HEK293 (cell line): Measurements from ENCODE around the gene BBS9.

Source experiments
- CTCF ChIA-PET: fragments of 350-600 bp; formaldehyde crosslinking; extraction: SDS; loops from one replicate; lab custom pipeline; 2021; ENCODE audit warnings: antibody characterized with exemption; lab: Yijun Ruan, JAX
- POLR2A ChIA-PET: fragments of 300-600 bp; formaldehyde crosslinking; extraction: SDS; loops from one replicate; lab custom pipeline; 2020; ENCODE audit warnings: antibody characterized with exemption, inconsistent platforms; lab: Yijun Ruan, JAX
- H3K27ac ChIP-seq: fragments of 200-500 bp; sonication (Bioruptor generic); 2 replicates; pipeline ENCODE4 v1.5.1; 2014; ENCODE audit warnings: low read depth, low read length, control low read depth, inconsistent platforms; ENCODE audit errors: extremely low read depth
- H3K36me3 ChIP-seq, 2 experiments: fragments of 200-500 bp in 1 of 2; sonication (Bioruptor generic) in 1 of 2; 1 replicate in 1 of 2; 2 replicates in 1 of 2; pipeline ENCODE4 v1.5.1; 2014 to 2017; ENCODE audit warnings: inconsistent platforms in 2 of 2, low read length in 2 of 2; ENCODE audit not compliant: control insufficient read depth in 2 of 2, insufficient read depth in 1 of 2
- H3K4me1 ChIP-seq: fragments of 200-500 bp; sonication (Bioruptor generic); 2 replicates; pipeline ENCODE4 v1.5.1; 2014; ENCODE audit warnings: mild to moderate bottlenecking, low read length, inconsistent platforms; ENCODE audit not compliant: control insufficient read depth, insufficient read depth
- H3K4me3 ChIP-seq: 2 replicates; pipeline ENCODE4 v1.5.1; 2011; ENCODE audit warnings: low read depth, mild to moderate bottlenecking, control low read depth, low read length, moderate library complexity
- H3K9me3 ChIP-seq: fragments of 200-500 bp; sonication (Bioruptor generic); 2 replicates; pipeline ENCODE4 v1.5.1; 2014; ENCODE audit warnings: low read depth, low read length, inconsistent platforms; ENCODE audit not compliant: control insufficient read depth, insufficient read depth
- GFI1B ChIP-seq: fragments of 450-650 bp; formaldehyde crosslinking; IDR thresholded peaks from 2 replicates; pipeline ENCODE4 v1.5.1; 2016; ENCODE audit warnings: missing biosample characterization, missing genetic modification characterization
- MEIS1 ChIP-seq: sonication (generic); formaldehyde crosslinking; IDR thresholded peaks from 2 replicates; pipeline ENCODE4 v1.8.1; 2022; ENCODE audit warnings: missing genetic modification reagents, mild to moderate bottlenecking, borderline replicate concordance
- ZIC2 ChIP-seq: fragments of 450-650 bp; formaldehyde crosslinking; IDR thresholded peaks from 2 replicates; pipeline ENCODE4 v1.5.1; 2016; ENCODE audit warnings: missing biosample characterization, missing genetic modification characterization
- ZNF114 ChIP-seq: fragments of 450-650 bp; formaldehyde crosslinking; IDR thresholded peaks from 2 replicates; pipeline ENCODE4 v1.5.0; 2017; ENCODE audit warnings: missing biosample characterization, missing genetic modification characterization
- ZNF169 ChIP-seq: fragments of 450-650 bp; formaldehyde crosslinking; IDR thresholded peaks from 2 replicates; pipeline ENCODE4 v1.5.1; 2016; ENCODE audit warnings: missing biosample characterization, missing genetic modification characterization
- ZNF184 ChIP-seq: fragments of 450-650 bp; IDR thresholded peaks from 2 replicates; pipeline ENCODE4 v1.5.1; 2018; ENCODE audit warnings: missing biosample characterization, mild to moderate bottlenecking, missing genetic modification characterization
- ZNF302 ChIP-seq: fragments of 450-650 bp; formaldehyde crosslinking; IDR thresholded peaks from 2 replicates; pipeline ENCODE4 v1.5.1; 2016; ENCODE audit warnings: missing biosample characterization, missing genetic modification characterization, low read depth
- ZNF426 ChIP-seq: fragments of 450-650 bp; formaldehyde crosslinking; IDR thresholded peaks from 2 replicates; pipeline ENCODE4 v1.5.1; 2017; ENCODE audit warnings: missing biosample characterization, missing genetic modification characterization, mild to moderate bottlenecking, inconsistent platforms, moderate library complexity
- ZNF626 ChIP-seq: fragments of 450-650 bp; sonication (Bioruptor Pico); formaldehyde crosslinking; IDR thresholded peaks from 2 replicates; pipeline ENCODE4 v1.5.1; 2018; ENCODE audit warnings: missing biosample characterization, missing genetic modification characterization, inconsistent platforms
- ZNF658 ChIP-seq: fragments of 450-650 bp; formaldehyde crosslinking; IDR thresholded peaks from 2 replicates; pipeline ENCODE4; 2016; ENCODE audit warnings: missing biosample characterization, missing genetic modification characterization
- ZNF768 ChIP-seq: fragments of 450-650 bp; formaldehyde crosslinking; IDR thresholded peaks from 2 replicates; pipeline ENCODE4 v1.5.1; 2018; ENCODE audit warnings: missing biosample characterization, mild to moderate bottlenecking, missing genetic modification characterization
- ZNF776 ChIP-seq: fragments of 450-650 bp; formaldehyde crosslinking; IDR thresholded peaks from 2 replicates; pipeline ENCODE4 v1.5.0; 2017; ENCODE audit warnings: missing biosample characterization, missing genetic modification characterization, borderline replicate concordance
- TF ChIP-seq, protein P1 (sequence below): fragments of 450-650 bp; formaldehyde crosslinking; IDR thresholded peaks from 2 replicates; pipeline ENCODE4 v1.5.1; 2017; ENCODE audit warnings: missing biosample characterization, missing genetic modification characterization
- TF ChIP-seq, protein P2 (sequence below): fragments of 450-650 bp; formaldehyde crosslinking; IDR thresholded peaks from 2 replicates; pipeline ENCODE4 v1.5.1; 2017; ENCODE audit warnings: missing biosample characterization, missing genetic modification characterization
- TF ChIP-seq, protein P3 (sequence below): fragments of 450-650 bp; formaldehyde crosslinking; IDR thresholded peaks from 2 replicates; pipeline ENCODE4 v1.5.1; 2017; ENCODE audit warnings: missing biosample characterization, mild to moderate bottlenecking, missing genetic modification characterization, moderate library complexity
- TF ChIP-seq, protein P4 (sequence below): fragments of 450-650 bp; formaldehyde crosslinking; IDR thresholded peaks from 2 replicates; pipeline ENCODE4 v1.5.1; 2016; ENCODE audit warnings: missing biosample characterization, missing genetic modification characterization, borderline replicate concordance
- TF ChIP-seq, protein P5 (sequence below): fragments of 450-650 bp; formaldehyde crosslinking; IDR thresholded peaks from 2 replicates; pipeline ENCODE4 v1.5.1; 2016; ENCODE audit warnings: missing biosample characterization, missing genetic modification characterization, low read depth
- TF ChIP-seq, protein P6 (sequence below): fragments of 450-650 bp; formaldehyde crosslinking; conservative IDR thresholded peaks from 2 replicates; pipeline ENCODE4 v1.5.1; 2016; ENCODE audit warnings: low read depth, missing biosample characterization, missing genetic modification characterization
- TF ChIP-seq, protein P7 (sequence below): fragments of 450-650 bp; formaldehyde crosslinking; IDR thresholded peaks from 2 replicates; pipeline ENCODE4 v1.5.1; 2016; ENCODE audit warnings: missing biosample characterization, missing genetic modification characterization

Gene BBS9

DNA sequence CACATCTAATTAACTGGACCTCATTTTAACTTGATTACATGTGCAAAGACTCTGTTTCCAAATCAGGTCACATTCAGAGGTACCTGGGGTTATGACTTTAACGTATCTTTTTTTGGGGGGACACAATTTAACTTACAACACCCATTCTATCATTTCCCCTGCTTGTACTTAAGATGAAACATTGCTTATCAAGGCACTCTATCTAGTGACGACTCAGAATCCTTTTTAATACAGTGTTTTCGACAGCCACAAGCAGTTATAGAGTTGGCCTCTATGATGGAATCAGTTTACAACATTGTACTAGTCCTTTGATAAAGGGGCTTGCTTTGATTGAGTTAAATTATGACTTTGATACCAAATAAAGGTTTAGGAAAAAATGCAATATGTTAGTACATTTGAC is 22.7 kb downstream of the BBS9 start (continued):
- TF ChIP-seq, protein P1, sequence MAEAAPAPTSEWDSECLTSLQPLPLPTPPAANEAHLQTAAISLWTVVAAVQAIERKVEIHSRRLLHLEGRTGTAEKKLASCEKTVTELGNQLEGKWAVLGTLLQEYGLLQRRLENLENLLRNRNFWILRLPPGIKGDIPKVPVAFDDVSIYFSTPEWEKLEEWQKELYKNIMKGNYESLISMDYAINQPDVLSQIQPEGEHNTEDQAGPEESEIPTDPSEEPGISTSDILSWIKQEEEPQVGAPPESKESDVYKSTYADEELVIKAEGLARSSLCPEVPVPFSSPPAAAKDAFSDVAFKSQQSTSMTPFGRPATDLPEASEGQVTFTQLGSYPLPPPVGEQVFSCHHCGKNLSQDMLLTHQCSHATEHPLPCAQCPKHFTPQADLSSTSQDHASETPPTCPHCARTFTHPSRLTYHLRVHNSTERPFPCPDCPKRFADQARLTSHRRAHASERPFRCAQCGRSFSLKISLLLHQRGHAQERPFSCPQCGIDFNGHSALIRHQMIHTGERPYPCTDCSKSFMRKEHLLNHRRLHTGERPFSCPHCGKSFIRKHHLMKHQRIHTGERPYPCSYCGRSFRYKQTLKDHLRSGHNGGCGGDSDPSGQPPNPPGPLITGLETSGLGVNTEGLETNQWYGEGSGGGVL (tag by site-specific recombination) = no peak

DNA sequence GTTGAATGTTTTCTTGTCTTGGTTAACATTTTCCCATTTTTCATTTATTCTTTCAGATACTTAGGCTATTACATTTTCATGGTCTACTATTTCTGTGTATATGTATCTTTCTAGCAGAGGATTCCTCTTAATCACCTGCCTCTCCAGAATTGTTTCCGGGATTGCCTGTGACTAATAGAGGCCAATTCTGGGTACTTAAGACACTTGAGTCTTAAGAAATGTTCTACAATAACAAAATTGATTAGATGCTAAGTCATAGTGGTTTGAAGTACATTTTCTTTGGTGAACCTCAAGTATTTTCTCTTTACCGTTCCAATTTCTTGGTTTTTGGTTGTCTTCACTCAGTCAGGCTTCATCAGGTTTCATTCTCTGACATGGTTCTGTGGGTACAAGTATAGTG is 26.4 kb downstream of the BBS9 start:
- no peaks in the 10 kb centered on the region for H3K9me3 ChIP-seq
- H3K27ac ChIP-seq = no peak overlapping the region
- CTCF ChIA-PET = interaction anchor here (0.7 kb wide), 1 partner anchor 116 kb away, joined by 3 read pairs; no protein-coding TSS in a partner anchor
- POLR2A ChIA-PET = no interaction called here
- H3K4me3 ChIP-seq = no peak overlapping the region
- TF ChIP-seq GFI1B (no peak), ZNF426 (tag by site-specific recombination) (no peak), ZNF114 (tag by site-specific recombination) (no peak), ZNF184 (tag by site-specific recombination) (no peak)
- TF ChIP-seq, all 188 proteins: peak for 0
- H3K4me1 ChIP-seq = peaks cover 3% of the 10 kb centered on the region; the same call in 1 of the 2 replicates
- no peaks in the 10 kb centered on the region for H3K36me3 ChIP-seq

DNA sequence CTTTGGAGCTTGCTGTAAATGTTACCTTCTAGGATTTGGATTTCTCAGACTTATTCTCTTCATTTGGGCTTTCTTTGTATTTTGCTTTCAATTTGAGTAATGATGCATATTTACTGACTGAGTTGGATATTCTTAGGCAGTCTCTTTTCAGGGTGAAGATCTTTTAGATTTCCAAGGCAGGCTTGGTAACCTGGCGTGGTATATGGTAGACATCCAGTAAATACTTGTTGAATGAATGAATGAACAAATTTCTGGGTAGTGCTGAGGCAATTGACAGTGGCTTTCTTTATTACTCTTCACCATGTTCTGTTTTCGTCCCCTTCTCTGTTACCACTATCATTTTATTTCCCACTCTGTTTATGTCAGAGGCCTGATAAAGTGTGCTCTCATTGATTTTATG is 27.1 kb downstream of the BBS9 start:
- H3K9me3 ChIP-seq = no peaks in the 10 kb centered on the region
- H3K4me1 ChIP-seq = peaks cover 3% of the 10 kb centered on the region; the same call in 1 of the 2 replicates
- ChIA-PET POLR2A (no interaction called here), CTCF (interaction anchor here (0.7 kb wide), 1 partner anchor 116 kb away, joined by 3 read pairs; no protein-coding TSS in a partner anchor)
- no peak overlapping the region for H3K27ac ChIP-seq
- no peak overlapping the region for H3K4me3 ChIP-seq
- no peaks in the 10 kb centered on the region for H3K36me3 ChIP-seq
- TF ChIP-seq, protein P2, sequence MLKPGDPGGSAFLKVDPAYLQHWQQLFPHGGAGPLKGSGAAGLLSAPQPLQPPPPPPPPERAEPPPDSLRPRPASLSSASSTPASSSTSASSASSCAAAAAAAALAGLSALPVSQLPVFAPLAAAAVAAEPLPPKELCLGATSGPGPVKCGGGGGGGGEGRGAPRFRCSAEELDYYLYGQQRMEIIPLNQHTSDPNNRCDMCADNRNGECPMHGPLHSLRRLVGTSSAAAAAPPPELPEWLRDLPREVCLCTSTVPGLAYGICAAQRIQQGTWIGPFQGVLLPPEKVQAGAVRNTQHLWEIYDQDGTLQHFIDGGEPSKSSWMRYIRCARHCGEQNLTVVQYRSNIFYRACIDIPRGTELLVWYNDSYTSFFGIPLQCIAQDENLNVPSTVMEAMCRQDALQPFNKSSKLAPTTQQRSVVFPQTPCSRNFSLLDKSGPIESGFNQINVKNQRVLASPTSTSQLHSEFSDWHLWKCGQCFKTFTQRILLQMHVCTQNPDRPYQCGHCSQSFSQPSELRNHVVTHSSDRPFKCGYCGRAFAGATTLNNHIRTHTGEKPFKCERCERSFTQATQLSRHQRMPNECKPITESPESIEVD (tag by site-specific recombination) = no peak
- TF ChIP-seq ZNF169 (no peak), ZNF768 (tag by site-specific recombination) (no peak), ZNF302 (tag by site-specific recombination) (no peak), ZNF626 (tag by site-specific recombination) (no peak), ZNF776 (tag by site-specific recombination) (no peak), ZIC2 (tag by site-specific recombination) (no peak), ZNF658 (no peak), MEIS1 (CRISPR knock-in tag) (no peak)
- TF ChIP-seq, protein P3, sequence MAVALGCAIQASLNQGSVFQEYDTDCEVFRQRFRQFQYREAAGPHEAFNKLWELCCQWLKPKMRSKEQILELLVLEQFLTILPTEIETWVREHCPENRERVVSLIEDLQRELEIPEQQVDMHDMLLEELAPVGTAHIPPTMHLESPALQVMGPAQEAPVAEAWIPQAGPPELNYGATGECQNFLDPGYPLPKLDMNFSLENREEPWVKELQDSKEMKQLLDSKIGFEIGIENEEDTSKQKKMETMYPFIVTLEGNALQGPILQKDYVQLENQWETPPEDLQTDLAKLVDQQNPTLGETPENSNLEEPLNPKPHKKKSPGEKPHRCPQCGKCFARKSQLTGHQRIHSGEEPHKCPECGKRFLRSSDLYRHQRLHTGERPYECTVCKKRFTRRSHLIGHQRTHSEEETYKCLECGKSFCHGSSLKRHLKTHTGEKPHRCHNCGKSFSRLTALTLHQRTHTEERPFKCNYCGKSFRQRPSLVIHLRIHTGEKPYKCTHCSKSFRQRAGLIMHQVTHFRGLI (tag by site-specific recombination) = no peak
- TF ChIP-seq, protein P4, sequence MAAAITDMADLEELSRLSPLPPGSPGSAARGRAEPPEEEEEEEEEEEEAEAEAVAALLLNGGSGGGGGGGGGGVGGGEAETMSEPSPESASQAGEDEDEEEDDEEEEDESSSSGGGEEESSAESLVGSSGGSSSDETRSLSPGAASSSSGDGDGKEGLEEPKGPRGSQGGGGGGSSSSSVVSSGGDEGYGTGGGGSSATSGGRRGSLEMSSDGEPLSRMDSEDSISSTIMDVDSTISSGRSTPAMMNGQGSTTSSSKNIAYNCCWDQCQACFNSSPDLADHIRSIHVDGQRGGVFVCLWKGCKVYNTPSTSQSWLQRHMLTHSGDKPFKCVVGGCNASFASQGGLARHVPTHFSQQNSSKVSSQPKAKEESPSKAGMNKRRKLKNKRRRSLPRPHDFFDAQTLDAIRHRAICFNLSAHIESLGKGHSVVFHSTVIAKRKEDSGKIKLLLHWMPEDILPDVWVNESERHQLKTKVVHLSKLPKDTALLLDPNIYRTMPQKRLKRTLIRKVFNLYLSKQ (tag by site-specific recombination) = no peak
- TF ChIP-seq, protein P5, sequence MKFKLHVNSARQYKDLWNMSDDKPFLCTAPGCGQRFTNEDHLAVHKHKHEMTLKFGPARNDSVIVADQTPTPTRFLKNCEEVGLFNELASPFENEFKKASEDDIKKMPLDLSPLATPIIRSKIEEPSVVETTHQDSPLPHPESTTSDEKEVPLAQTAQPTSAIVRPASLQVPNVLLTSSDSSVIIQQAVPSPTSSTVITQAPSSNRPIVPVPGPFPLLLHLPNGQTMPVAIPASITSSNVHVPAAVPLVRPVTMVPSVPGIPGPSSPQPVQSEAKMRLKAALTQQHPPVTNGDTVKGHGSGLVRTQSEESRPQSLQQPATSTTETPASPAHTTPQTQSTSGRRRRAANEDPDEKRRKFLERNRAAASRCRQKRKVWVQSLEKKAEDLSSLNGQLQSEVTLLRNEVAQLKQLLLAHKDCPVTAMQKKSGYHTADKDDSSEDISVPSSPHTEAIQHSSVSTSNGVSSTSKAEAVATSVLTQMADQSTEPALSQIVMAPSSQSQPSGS (tag by site-specific recombination) = no peak
- TF ChIP-seq, protein P6, sequence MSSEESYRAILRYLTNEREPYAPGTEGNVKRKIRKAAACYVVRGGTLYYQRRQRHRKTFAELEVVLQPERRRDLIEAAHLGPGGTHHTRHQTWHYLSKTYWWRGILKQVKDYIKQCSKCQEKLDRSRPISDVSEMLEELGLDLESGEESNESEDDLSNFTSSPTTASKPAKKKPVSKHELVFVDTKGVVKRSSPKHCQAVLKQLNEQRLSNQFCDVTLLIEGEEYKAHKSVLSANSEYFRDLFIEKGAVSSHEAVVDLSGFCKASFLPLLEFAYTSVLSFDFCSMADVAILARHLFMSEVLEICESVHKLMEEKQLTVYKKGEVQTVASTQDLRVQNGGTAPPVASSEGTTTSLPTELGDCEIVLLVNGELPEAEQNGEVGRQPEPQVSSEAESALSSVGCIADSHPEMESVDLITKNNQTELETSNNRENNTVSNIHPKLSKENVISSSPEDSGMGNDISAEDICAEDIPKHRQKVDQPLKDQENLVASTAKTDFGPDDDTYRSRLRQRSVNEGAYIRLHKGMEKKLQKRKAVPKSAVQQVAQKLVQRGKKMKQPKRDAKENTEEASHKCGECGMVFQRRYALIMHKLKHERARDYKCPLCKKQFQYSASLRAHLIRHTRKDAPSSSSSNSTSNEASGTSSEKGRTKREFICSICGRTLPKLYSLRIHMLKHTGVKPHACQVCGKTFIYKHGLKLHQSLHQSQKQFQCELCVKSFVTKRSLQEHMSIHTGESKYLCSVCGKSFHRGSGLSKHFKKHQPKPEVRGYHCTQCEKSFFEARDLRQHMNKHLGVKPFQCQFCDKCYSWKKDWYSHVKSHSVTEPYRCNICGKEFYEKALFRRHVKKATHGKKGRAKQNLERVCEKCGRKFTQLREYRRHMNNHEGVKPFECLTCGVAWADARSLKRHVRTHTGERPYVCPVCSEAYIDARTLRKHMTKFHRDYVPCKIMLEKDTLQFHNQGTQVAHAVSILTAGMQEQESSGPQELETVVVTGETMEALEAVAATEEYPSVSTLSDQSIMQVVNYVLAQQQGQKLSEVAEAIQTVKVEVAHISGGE (tag by site-specific recombination) = no peak
- TF ChIP-seq, protein P7, sequence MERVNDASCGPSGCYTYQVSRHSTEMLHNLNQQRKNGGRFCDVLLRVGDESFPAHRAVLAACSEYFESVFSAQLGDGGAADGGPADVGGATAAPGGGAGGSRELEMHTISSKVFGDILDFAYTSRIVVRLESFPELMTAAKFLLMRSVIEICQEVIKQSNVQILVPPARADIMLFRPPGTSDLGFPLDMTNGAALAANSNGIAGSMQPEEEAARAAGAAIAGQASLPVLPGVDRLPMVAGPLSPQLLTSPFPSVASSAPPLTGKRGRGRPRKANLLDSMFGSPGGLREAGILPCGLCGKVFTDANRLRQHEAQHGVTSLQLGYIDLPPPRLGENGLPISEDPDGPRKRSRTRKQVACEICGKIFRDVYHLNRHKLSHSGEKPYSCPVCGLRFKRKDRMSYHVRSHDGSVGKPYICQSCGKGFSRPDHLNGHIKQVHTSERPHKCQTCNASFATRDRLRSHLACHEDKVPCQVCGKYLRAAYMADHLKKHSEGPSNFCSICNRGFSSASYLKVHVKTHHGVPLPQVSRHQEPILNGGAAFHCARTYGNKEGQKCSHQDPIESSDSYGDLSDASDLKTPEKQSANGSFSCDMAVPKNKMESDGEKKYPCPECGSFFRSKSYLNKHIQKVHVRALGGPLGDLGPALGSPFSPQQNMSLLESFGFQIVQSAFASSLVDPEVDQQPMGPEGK (tag by site-specific recombination) = no peak
